Measurements from ENCODE around the gene MGLL. TPM values are rescaled to one million over a fixed set of nuclear protein-coding genes. Genes with fewer than 3 reads are reported as not detected.

MGLL gene
- total and polyA plus RNA-seq, 9 of the 15 experiments (the other 6 are each of a cell fraction or from before 2014, with no cell fraction given): 0.12 to 0.32 (median 0.18) TPM; not detected in 6

DNA sequence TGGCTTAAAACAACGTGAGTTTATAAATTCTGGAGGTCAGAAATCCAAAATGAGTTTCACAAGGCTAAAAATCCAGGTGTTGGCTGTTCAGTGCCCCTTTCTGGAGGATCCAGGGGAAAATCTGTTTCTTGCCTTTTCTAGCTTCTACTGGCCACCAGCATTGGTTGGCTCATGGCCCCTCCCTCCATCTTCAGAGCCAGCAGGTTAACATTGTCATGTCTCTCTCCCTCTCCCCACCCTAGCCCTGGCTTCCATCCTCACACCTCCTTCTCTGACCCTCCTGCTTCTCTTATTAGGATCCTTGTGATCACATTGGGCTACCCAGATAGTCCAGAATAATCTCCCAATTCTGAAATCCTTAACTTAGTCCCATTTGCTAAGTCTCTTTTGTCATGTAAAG, 32.9 kb upstream of the MGLL start:
- intact Hi-C loops (cut with micrococcal nuclease): no loop called here
- FAIRE-seq (no peak), DNase-seq (ENCODE audit: extremely low read depth in 1 of 4, low spot score in 3 of 4) (no peak), ATAC-seq (no peak)
- H3K9ac ChIP-seq (ENCODE audit: insufficient read depth in 1 of 2, low read depth in 2 of 2, low read length in 2 of 2): no peak overlapping the region
- H2AFZ ChIP-seq (ENCODE audit: low read depth, low read length): no peak overlapping the region
- 0% methylated on average over 1 of the region's 1 CpG for WGBS (ENCODE audit: insufficient coverage, low coverage, missing lambda C conversion rate)
- H3K4me3 ChIP-seq: no peak overlapping the region
- H3K27ac ChIP-seq (ENCODE audit: extremely low read depth, low read depth, low read length): no peak overlapping the region
- H3K9me3 ChIP-seq (replicated peaks; ENCODE audit: control insufficient read depth, insufficient read depth, low read depth, low read length): no peaks in the 10 kb centered on the region
- H3K27me3 ChIP-seq (ENCODE audit: control insufficient read depth in 2 of 2, insufficient read depth in 2 of 2, low read length in 2 of 2): peaks cover 3 to 23% of the 10 kb centered on the region in 2 experiments; a peak in 3 of 5 replicates
- H4K20me1 ChIP-seq (replicated peaks; ENCODE audit: control insufficient read depth, insufficient read depth, low read length): no peaks in the 10 kb centered on the region
- no peak overlapping the region for H3K4me2 ChIP-seq (ENCODE audit: insufficient read depth, low read length)
- ChIA-PET CTCF (ENCODE audit: low intra/inter-chr PET ratio) (no interaction called here), POLR2A (no interaction called here)
- no peaks in the 10 kb centered on the region for H3K79me2 ChIP-seq (ENCODE audit: control insufficient read depth, insufficient read depth, low read length)
- H3K9me1 ChIP-seq (ENCODE audit: control insufficient read depth, insufficient read depth, low read length): no peaks in the 10 kb centered on the region
- in situ Hi-C loops (cut with MboI): loop anchor here (10.0 kb wide), 1 partner anchor 280 kb away; no protein-coding TSS in a partner anchor
- no TSS peak for BruUV-seq (replicated peaks)
- no peaks in the 10 kb centered on the region for H3K4me1 ChIP-seq (replicated peaks in 1 of 2; ENCODE audit: control insufficient read depth in 2 of 2, insufficient read depth in 2 of 2, low read length in 2 of 2)
- no peaks in the 10 kb centered on the region for H3K36me3 ChIP-seq (ENCODE audit: control insufficient read depth, insufficient read depth, low read length)
- TF ChIP-seq KDM2B (CRISPR knock-in tag; IDR thresholded peaks at IDR 0.05) (no peak), ILK (tag; IDR thresholded peaks at IDR 0.05; ENCODE audit: borderline replicate concordance, low read depth) (no peak), ZNF41 (CRISPR knock-in tag; conservative IDR thresholded peaks at IDR 0.05) (no peak), SIN3A (IDR thresholded peaks at IDR 0.05; ENCODE audit: borderline replicate concordance in 2 of 2, control insufficient read depth in 1 of 2, low read depth in 2 of 2, low read length in 2 of 2) (no peak), ZNF217 (CRISPR knock-in tag; IDR thresholded peaks at IDR 0.05) (no peak), HES1 (IDR thresholded peaks at IDR 0.05; ENCODE audit: low read depth) (no peak), SMARCC2 (IDR thresholded peaks at IDR 0.05; ENCODE audit: low read depth) (no peak), RERE (CRISPR knock-in tag; IDR thresholded peaks at IDR 0.05; ENCODE audit: borderline replicate concordance) (no peak), RUNX1 (IDR thresholded peaks at IDR 0.05; ENCODE audit: low read depth) (no peak), ZKSCAN8 (CRISPR knock-in tag; IDR thresholded peaks at IDR 0.05) (no peak)
- TF ChIP-seq, protein P1, sequence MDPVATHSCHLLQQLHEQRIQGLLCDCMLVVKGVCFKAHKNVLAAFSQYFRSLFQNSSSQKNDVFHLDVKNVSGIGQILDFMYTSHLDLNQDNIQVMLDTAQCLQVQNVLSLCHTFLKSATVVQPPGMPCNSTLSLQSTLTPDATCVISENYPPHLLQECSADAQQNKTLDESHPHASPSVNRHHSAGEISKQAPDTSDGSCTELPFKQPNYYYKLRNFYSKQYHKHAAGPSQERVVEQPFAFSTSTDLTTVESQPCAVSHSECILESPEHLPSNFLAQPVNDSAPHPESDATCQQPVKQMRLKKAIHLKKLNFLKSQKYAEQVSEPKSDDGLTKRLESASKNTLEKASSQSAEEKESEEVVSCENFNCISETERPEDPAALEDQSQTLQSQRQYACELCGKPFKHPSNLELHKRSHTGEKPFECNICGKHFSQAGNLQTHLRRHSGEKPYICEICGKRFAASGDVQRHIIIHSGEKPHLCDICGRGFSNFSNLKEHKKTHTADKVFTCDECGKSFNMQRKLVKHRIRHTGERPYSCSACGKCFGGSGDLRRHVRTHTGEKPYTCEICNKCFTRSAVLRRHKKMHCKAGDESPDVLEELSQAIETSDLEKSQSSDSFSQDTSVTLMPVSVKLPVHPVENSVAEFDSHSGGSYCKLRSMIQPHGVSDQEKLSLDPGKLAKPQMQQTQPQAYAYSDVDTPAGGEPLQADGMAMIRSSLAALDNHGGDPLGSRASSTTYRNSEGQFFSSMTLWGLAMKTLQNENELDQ (CRISPR knock-in tag; IDR thresholded peaks at IDR 0.05; ENCODE audit: borderline replicate concordance): no peak
- TF ChIP-seq, protein P2, sequence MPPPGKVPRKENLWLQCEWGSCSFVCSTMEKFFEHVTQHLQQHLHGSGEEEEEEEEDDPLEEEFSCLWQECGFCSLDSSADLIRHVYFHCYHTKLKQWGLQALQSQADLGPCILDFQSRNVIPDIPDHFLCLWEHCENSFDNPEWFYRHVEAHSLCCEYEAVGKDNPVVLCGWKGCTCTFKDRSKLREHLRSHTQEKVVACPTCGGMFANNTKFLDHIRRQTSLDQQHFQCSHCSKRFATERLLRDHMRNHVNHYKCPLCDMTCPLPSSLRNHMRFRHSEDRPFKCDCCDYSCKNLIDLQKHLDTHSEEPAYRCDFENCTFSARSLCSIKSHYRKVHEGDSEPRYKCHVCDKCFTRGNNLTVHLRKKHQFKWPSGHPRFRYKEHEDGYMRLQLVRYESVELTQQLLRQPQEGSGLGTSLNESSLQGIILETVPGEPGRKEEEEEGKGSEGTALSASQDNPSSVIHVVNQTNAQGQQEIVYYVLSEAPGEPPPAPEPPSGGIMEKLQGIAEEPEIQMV (tag; conservative IDR thresholded peaks at IDR 0.05; ENCODE audit: low read depth): no peak
